ENCODE results near the gene GNG14. TPM values are rescaled to one million over a fixed set of nuclear protein-coding genes. Genes with fewer than 3 reads are reported as not detected.
"Not testable (repeated sequence)": the region's sequence is repeated elsewhere in the genome, so short reads cannot be mapped to it uniquely, and the experiment has no call there.

GNG14 gene
- total RNA-seq, 1 experiment from 2014 or later = not detected

GRCh38 chr19:12676928-12677327 lies 10.9 kb upstream of the GNG14 start:
- Mint-ChIP-seq H3K27me3 (ENCODE audit: low read depth) (no peaks in the 10 kb centered on the region), H3K9me3 (peaks cover 0 to 2% of the 10 kb centered on the region in 2 experiments; a peak in 1 of 5 replicates), H3K4me3 (no peak overlapping the region), H3K4me1 (peaks cover 2 to 14% of the 10 kb centered on the region in 2 experiments; a peak in 3 of 4 replicates), H3K27ac (peak overlapping the region in 2 of 3 experiments; percentile 22 to 79; a peak in 3 of 7 replicates), H3K36me3 (ENCODE audit: insufficient read depth in 1 of 3, low read depth in 3 of 3) (peaks cover 40 to 83% (median 70%) of the 10 kb centered on the region in 3 experiments)
- Histone ChIP-seq H3K14ac (ENCODE audit: insufficient read depth, low read length) (no peak overlapping the region), H3T11ph (ENCODE audit: low read length) (no peak overlapping the region), H3K56ac (ENCODE audit: insufficient read length, low read depth, low read length) (no peak overlapping the region), H3K4ac (ENCODE audit: low read depth, low read length) (no peak overlapping the region), H3K79me1 (ENCODE audit: insufficient read depth, low read depth, low read length, poor library complexity, severe bottlenecking) (no peaks in the 10 kb centered on the region), H3K4me1 (ENCODE audit: insufficient read depth, low read length) (no peaks in the 10 kb centered on the region), H2BK120ac (ENCODE audit: low read depth, low read length, poor library complexity, severe bottlenecking) (no peak overlapping the region), H2BK20ac (ENCODE audit: low read depth, low read length, poor library complexity, severe bottlenecking) (no peak overlapping the region), H3K23me2 (ENCODE audit: insufficient read length, low read depth, low read length, poor library complexity, severe bottlenecking) (no peaks in the 10 kb centered on the region), H4K20me1 (ENCODE audit: control insufficient read depth, insufficient read depth, insufficient read length) (no peaks in the 10 kb centered on the region), H2AK5ac (ENCODE audit: insufficient read length, low read length) (no peak overlapping the region), H3K18ac (ENCODE audit: insufficient read length, low read depth, low read length) (no peak overlapping the region), H4K5ac (ENCODE audit: insufficient read length, low read depth, low read length) (no peak overlapping the region), H3K27me3 (ENCODE audit: insufficient read depth, low read length) (no peaks in the 10 kb centered on the region), H4K8ac (replicated peaks; ENCODE audit: insufficient read length, low read depth, low read length) (no peak overlapping the region), H2BK5ac (ENCODE audit: insufficient read length, low read length) (no peak overlapping the region), H3K4me2 (ENCODE audit: insufficient read depth, insufficient read length, low read length) (no peak overlapping the region), H3K79me2 (ENCODE audit: insufficient read depth, low read length) (no peaks in the 10 kb centered on the region), H2BK12ac (ENCODE audit: insufficient read length, low read depth, low read length) (no peak overlapping the region), H2AFZ (ENCODE audit: low read length) (no peak overlapping the region), H3K9ac (ENCODE audit: extremely low read depth, insufficient read length, low read length) (no peak overlapping the region), H3K9me3 (ENCODE audit: control insufficient read depth, low read depth, low read length) (no peaks in the 10 kb centered on the region), H2BK15ac (ENCODE audit: low read depth, low read length) (no peak overlapping the region), H4K91ac (ENCODE audit: insufficient read length, low read depth, low read length) (no peak overlapping the region), H3K27ac (ENCODE audit: insufficient read length, low read depth, low read length) (no peak overlapping the region), H3K23ac (ENCODE audit: insufficient read length, low read depth, low read length) (no peak overlapping the region)
- DNase-seq = no peak
- no peak for TF ChIP-seq CTCF (conservative IDR thresholded peaks at IDR 0.05)
- WGBS (ENCODE audit: extremely low coverage, insufficient read length, low lambda C conversion rate) = no CpG with 5 or more reads among the region's 12 CpGs

GRCh38 chr19:12678039-12678438 lies 9.8 kb upstream of the GNG14 start:
- not testable (repeated sequence) for H3K56ac ChIP-seq (ENCODE audit: insufficient read length, low read depth, low read length); H3K23ac ChIP-seq (ENCODE audit: insufficient read length, low read depth, low read length); H3K27me3 ChIP-seq (ENCODE audit: insufficient read depth, low read length); H4K5ac ChIP-seq (ENCODE audit: insufficient read length, low read depth, low read length); H2BK12ac ChIP-seq (ENCODE audit: insufficient read length, low read depth, low read length); H3K4me3 Mint-ChIP-seq; H3K9me3 ChIP-seq (ENCODE audit: control insufficient read depth, low read depth, low read length); H4K8ac ChIP-seq (replicated peaks; ENCODE audit: insufficient read length, low read depth, low read length); H4K91ac ChIP-seq (ENCODE audit: insufficient read length, low read depth, low read length); H3K4me2 ChIP-seq (ENCODE audit: insufficient read depth, insufficient read length, low read length); DNase-seq; H3K18ac ChIP-seq (ENCODE audit: insufficient read length, low read depth, low read length); H3K79me1 ChIP-seq (ENCODE audit: insufficient read depth, low read depth, low read length, poor library complexity, severe bottlenecking); H3K4ac ChIP-seq (ENCODE audit: low read depth, low read length); H3K79me2 ChIP-seq (ENCODE audit: insufficient read depth, low read length); H2BK5ac ChIP-seq (ENCODE audit: insufficient read length, low read length); H3K27me3 Mint-ChIP-seq (ENCODE audit: low read depth); H4K20me1 ChIP-seq (ENCODE audit: control insufficient read depth, insufficient read depth, insufficient read length); H2BK20ac ChIP-seq (ENCODE audit: low read depth, low read length, poor library complexity, severe bottlenecking); H3K27ac ChIP-seq (ENCODE audit: insufficient read length, low read depth, low read length); H3T11ph ChIP-seq (ENCODE audit: low read length); H2AK5ac ChIP-seq (ENCODE audit: insufficient read length, low read length); H3K9me3 Mint-ChIP-seq; H2BK15ac ChIP-seq (ENCODE audit: low read depth, low read length); H3K14ac ChIP-seq (ENCODE audit: insufficient read depth, low read length); H3K27ac Mint-ChIP-seq; H2AFZ ChIP-seq (ENCODE audit: low read length); H3K23me2 ChIP-seq (ENCODE audit: insufficient read length, low read depth, low read length, poor library complexity, severe bottlenecking); H3K9ac ChIP-seq (ENCODE audit: extremely low read depth, insufficient read length, low read length); H2BK120ac ChIP-seq (ENCODE audit: low read depth, low read length, poor library complexity, severe bottlenecking); H3K4me1 ChIP-seq (ENCODE audit: insufficient read depth, low read length)
- H3K4me1 Mint-ChIP-seq = peaks cover 2 to 16% of the 10 kb centered on the region in 2 experiments; a peak in 3 of 4 replicates
- peaks cover 33 to 74% (median 59%) of the 10 kb centered on the region in 3 experiments for H3K36me3 Mint-ChIP-seq (ENCODE audit: insufficient read depth in 1 of 3, low read depth in 3 of 3)
- no CpG with 5 or more reads among the region's 5 CpGs for WGBS (ENCODE audit: extremely low coverage, insufficient read length, low lambda C conversion rate)
